Panc1 (cell line): ENCODE results near the gene ADCY1.

Experiments used
- CTCF ChIP-seq: fragments of 450-650 bp; IDR thresholded peaks from 2 replicates; pipeline ENCODE4 v1.5.1; 2017; ENCODE audit warnings: mild to moderate bottlenecking
- POLR2AphosphoS5 ChIP-seq: IDR thresholded peaks from 2 replicates; pipeline ENCODE4 v1.6.1; 2012; ENCODE audit warnings: mild to moderate bottlenecking, low read depth, low read length, moderate library complexity
- SIN3A ChIP-seq: IDR thresholded peaks from 2 replicates; pipeline ENCODE4 v1.6.1; 2012; ENCODE audit warnings: low read depth, mild to moderate bottlenecking, low read length, moderate library complexity, borderline replicate concordance; ENCODE audit not compliant: insufficient read depth
- TCF7L2 ChIP-seq: IDR thresholded peaks from 2 replicates; pipeline ENCODE4 v1.6.1; 2011; ENCODE audit warnings: mild to moderate bottlenecking, low read depth, low read length, inconsistent platforms
- TF ChIP-seq, protein P1 (sequence below), 2 experiments: IDR thresholded peaks; 2 replicates each; pipeline ENCODE4 v1.6.1; 2011 to 2012; ENCODE audit warnings: low read depth in 2 of 2, control low read depth in 1 of 2, low read length in 1 of 2, mild to moderate bottlenecking in 1 of 2, moderate library complexity in 1 of 2; ENCODE audit not compliant: insufficient read depth in 1 of 2

DNA sequence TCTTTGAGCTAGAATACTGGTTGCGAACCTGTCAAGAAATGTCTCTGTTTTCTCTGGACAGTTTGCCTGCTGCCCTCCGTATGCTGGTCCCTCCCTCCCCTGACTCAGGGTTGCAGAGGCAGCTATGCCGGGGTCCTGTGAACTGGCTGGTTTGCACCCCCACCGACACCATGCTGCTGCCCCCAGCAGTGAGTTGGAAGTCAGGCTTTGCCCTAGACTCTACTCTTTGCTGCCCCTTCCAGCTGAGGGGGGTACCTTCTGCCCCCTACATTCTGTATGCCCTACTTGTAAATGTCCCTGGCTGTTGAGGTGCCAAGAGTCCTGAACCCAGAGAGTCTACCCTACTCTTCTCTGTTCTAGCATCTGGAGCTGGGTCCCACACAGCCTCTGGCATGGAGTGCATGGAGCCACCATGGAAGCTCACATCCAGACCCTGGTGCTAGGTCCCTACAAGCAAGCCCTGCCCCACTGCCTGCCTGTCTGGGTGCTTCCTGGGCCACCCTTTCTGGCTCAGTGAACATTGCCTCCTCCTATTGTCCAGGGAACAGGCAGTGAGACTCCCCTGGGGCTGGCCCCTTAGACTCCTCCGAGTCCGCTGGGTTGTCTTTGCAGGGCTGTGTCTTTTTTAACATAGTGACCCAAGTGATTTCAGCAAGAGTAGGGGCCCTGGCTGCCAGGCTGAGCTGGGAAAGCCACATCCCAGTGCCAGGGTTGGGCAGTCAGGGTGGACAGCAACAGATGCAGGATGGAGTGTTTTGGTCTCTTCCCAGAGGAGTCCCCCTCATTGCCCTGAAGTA is 138.9 kb downstream of the ADCY1 start:
- TF ChIP-seq CTCF, result no peak
- TF ChIP-seq, protein P1, sequence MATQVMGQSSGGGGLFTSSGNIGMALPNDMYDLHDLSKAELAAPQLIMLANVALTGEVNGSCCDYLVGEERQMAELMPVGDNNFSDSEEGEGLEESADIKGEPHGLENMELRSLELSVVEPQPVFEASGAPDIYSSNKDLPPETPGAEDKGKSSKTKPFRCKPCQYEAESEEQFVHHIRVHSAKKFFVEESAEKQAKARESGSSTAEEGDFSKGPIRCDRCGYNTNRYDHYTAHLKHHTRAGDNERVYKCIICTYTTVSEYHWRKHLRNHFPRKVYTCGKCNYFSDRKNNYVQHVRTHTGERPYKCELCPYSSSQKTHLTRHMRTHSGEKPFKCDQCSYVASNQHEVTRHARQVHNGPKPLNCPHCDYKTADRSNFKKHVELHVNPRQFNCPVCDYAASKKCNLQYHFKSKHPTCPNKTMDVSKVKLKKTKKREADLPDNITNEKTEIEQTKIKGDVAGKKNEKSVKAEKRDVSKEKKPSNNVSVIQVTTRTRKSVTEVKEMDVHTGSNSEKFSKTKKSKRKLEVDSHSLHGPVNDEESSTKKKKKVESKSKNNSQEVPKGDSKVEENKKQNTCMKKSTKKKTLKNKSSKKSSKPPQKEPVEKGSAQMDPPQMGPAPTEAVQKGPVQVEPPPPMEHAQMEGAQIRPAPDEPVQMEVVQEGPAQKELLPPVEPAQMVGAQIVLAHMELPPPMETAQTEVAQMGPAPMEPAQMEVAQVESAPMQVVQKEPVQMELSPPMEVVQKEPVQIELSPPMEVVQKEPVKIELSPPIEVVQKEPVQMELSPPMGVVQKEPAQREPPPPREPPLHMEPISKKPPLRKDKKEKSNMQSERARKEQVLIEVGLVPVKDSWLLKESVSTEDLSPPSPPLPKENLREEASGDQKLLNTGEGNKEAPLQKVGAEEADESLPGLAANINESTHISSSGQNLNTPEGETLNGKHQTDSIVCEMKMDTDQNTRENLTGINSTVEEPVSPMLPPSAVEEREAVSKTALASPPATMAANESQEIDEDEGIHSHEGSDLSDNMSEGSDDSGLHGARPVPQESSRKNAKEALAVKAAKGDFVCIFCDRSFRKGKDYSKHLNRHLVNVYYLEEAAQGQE (IDR thresholded peaks at IDR 0.05; ENCODE audit: insufficient read depth in 1 of 2, low read depth in 2 of 2, low read length in 1 of 2), result no peak
- TF ChIP-seq POLR2AphosphoS5, result no peak
- no peak for TF ChIP-seq SIN3A
- TF ChIP-seq TCF7L2, result no peak
